Mammary epithelial cell (primary cell): Measurements from ENCODE around the gene FKBP11.

Experiments
- CTCF ChIP-seq, 2 donors: IDR thresholded peaks in 1 of 2; conservative IDR thresholded peaks in 1 of 2; 2 replicates each; pipeline ENCODE4 v1.5.1; 2011 to 2012; ENCODE audit warnings: inconsistent platforms in 2 of 2, low read length in 2 of 2, mild to moderate bottlenecking in 2 of 2, control low read depth in 1 of 2, low read depth in 1 of 2; ENCODE audit not compliant: insufficient read depth in 1 of 2; ENCODE audit errors: extremely low read depth in 1 of 2
- EZH2 ChIP-seq: IDR thresholded peaks from 2 replicates; pipeline ENCODE4 v1.6.1; 2012; ENCODE audit warnings: low read length, inconsistent platforms, borderline replicate concordance

- TF ChIP-seq CTCF (conservative IDR thresholded peaks at IDR 0.05 in 1 of 2, IDR thresholded peaks at IDR 0.05 in 1 of 2; ENCODE audit: extremely low read depth in 1 of 2, insufficient read depth in 1 of 2, low read depth in 1 of 2, low read length in 2 of 2) (no peak), EZH2 (no peak)
Observed at GRCh38 chr12:48899651-48900050, 25.6 kb downstream of the FKBP11 start.
